ENCODE measurements around the gene ATP2B1.
A peak's percentile ranks its signal among the peaks of the same experiment; 100 is the strongest.

Gene ATP2B1

DNA sequence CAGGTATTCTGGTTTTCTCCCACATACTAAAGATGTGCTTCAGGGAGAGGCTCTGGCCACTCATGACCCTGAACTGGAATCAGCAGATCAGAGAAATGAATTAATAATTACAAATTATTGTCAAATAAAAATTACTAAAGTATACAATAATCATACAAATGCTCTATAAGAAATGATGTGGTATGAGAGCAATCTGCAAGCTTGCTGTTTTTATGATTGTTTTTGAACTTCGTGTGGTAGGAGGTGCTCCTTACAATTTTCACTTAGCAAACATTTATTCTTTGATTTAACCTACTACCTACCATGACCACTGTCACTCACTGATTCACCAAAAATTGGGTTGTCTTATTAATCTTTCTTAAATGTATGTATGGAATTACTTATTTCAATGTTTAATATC, 16.2 kb downstream of the ATP2B1 start:
- no peak for DNase-seq (ENCODE audit: low read depth)

DNA sequence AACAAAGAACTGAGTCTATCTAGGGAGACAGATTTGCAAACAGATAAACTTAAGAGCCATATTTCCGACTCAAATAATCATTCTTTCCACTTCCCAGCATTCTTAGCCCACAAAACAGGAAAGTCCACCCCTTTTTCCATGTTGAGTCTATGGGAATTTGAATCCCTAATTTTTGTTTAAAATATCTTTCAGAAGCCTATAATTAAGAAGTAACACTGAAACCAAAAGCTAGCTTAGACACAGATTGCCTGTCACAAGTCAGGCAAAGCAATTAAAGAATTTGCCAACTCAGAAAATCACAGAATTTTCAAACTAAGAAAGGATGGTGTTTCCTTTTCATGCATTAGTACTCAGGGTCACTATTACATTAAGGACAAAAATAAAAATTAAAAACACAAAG, 17.0 kb downstream of the ATP2B1 start:
- DNase-seq (ENCODE audit: low read depth), result no peak

DNA sequence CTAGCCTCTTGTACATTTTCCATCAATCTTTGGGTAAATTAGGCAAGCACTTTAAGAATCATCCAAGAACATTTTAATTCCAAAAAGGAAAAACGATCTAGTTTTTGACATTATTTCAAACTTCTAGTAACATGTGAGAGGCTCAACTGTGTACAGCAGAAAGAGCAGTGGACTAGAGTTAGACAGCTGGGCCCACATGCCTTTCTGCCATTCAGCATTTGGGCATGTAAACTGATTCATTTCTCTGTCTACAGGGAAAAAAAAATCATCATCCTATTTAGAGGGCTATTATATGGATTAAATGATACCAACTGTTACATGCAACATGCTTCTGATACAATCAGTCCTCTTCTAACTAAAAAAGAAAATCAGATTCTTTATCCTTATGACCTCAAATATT, 17.7 kb downstream of the ATP2B1 start:
- DNase-seq (ENCODE audit: low read depth), result no peak

DNA sequence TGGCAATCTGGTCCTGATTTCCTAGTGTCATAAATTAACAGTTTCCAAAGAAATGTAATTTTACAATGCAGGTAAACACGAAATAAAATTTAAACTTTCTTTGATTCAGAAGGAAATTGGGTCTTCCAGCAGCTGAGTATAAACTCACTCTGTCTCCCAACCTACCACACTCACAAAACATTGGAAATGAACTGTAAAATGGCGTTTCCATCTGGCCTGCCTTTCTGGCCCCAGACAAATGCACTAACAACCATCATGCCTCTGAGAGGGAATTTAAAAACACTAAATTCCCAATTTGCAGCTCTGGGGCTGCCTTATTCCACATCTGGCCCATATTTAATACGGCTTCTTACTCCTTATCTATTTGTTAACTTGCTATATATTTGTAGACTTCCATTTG, 19.3 kb downstream of the ATP2B1 start:
- no peak for DNase-seq (ENCODE audit: low read depth)

DNA sequence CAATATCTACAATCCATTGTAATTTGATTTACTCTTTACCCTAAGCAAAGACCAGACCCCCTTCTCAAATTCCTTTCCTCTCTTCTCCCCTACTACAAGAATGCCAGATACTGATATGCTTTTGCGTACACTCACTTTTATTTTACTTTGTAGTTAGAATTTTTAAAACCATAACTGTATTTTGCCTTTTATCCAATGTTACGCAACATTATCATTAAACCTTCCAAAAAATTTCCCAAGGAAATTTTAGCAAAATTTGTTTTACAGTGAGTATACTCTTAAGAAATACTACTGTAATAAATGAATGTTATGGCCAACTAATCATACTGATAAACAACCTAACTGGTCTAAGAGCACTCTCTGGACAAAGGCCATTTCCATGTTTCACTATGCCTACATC, 22.3 kb downstream of the ATP2B1 start:
- DNase-seq (ENCODE audit: low read depth), result no peak

DNA sequence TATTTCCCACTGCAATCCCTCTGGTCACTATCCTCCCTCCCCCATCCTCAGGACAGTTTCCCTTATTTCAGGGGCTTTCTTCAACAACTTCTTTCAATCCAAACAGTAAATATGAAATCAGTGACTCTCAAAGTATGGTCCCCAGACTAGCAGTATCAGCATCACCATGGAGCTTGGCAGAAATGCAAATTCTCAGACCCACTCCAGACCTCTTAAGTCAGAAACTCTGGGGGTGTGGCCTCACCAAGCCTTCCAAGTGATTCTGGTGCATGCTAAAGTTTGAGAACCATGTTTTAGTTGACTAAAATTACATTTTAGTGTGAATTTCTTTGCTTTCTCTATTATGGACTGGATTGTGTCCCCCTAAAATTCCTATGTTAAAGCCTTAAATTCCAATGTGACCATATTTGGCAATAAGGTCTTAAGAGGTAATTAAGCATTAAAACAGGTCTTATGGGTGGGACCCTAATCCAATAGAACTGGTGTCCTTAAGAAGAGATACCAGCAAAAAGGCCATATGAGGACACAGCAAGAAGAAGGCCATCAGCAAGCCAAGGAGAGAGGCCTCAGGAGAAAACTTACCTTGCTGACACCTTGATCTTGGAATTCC, 23.2 kb downstream of the ATP2B1 start:
- no peak for DNase-seq (ENCODE audit: low read depth)

DNA sequence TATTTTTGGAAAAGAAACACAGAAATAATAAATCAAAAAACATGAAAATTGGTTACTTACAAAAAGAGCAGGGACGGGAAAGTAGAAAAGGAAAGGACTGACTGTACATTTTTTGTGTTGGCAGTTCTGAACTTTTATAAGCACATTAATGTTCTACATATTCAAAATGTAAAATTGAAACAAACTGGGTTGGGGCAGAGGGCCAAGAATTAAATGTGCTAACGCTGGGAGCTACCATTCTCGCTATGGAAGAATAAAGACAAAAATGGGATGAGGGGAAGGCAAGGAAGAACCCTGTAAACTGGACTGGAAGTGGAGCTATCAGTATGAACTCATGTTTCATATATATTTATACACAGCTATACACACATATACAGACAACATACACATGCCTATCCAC, 24.5 kb downstream of the ATP2B1 start:
- DNase-seq (ENCODE audit: low read depth), result no peak

DNA sequence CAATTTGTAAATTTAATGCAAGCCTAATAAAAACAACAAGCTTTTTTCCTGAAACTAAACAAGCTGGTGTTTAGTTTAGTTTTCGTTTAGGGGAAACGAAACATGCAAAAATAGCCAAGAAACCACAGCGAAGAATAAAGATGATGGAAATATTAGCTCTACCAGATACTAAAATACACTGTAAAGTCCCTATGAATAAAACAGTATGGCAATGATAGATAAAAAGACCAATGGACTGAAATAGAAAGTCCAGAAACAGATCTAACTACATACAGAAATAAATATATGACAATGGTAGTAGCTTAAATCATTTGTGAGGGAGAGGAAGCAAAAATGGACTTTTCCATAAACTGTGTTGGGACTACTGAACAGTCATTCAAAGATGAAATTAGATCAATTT, 26.4 kb downstream of the ATP2B1 start:
- DNase-seq (ENCODE audit: low read depth), result no peak

DNA sequence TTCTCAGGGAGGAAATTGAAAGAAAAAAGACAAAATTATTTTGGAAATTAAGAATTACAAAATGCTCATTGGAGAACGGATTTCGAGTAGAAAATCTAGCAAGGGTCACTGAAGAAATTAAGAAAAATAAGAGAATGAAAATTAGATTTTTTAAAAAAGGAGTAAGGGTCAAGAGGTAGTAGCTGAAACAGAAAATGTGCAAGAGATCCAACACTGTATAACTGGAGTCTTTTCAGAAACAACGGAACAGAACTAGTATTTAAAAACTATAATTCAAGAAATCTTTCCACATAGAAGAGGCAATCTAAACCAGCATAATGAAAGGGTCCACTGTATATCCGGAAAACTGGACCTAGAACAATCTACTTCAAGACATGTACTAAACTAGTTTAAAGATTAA, 28.2 kb downstream of the ATP2B1 start:
- no peak for DNase-seq (ENCODE audit: low read depth)

DNA sequence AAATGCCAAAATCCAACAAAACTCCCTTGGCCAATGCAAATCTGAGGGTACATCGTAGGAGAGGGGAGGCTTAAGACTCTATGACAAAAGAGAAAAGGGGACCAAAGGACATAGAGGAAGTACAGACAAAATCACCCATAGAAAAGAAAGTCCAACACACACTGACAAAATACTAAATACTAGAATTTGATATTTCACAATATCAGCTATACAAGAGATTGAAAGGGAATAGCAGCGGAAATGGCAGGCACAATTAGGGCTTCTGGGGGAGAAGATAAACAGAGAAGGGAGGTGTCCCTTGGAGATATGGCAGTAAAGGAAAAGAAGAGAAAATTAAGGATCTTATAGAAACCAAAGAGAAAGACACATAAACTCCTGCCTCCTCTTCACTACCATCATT, 29.0 kb downstream of the ATP2B1 start:
- no peak for DNase-seq (ENCODE audit: low read depth)

DNA sequence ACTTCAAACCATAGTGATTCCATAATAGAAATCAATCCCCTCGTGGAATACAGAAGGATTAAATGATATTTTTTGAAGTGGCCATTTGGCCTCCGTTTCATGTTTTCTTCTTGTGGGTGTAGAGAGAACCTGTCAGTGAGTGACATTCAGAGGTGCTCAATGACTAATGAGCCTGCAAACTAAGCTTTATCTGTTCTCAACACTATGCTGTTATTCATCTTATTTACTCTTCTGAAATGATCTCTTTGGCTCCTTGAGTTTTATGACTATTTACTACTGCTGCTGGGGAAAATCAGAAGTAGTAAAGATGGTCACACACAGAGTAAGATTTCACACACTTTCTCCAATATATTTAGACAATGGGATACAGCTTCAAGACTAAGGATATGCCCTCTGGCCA, 30.4 kb downstream of the ATP2B1 start:
- DNase-seq (ENCODE audit: low read depth), result no peak

DNA sequence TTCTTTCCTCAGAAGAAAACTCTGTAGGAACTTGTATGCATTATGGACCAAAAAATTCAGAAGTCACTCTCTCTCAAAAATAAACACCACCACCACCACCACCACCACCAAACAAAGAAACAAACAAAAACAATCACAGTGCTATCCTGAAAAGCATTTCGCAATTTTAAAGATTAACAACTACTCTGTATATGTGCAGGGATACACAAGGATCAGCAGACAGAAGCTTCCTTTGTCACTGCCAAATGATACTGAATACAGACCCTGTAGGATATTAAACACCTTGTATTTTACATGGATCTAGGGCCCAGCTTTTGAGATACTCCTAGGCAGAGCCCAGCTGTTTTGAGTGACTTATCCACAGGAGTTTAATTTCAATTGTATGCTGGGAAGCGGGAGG, 31.7 kb downstream of the ATP2B1 start:
- DNase-seq (ENCODE audit: low read depth), result no peak

DNA sequence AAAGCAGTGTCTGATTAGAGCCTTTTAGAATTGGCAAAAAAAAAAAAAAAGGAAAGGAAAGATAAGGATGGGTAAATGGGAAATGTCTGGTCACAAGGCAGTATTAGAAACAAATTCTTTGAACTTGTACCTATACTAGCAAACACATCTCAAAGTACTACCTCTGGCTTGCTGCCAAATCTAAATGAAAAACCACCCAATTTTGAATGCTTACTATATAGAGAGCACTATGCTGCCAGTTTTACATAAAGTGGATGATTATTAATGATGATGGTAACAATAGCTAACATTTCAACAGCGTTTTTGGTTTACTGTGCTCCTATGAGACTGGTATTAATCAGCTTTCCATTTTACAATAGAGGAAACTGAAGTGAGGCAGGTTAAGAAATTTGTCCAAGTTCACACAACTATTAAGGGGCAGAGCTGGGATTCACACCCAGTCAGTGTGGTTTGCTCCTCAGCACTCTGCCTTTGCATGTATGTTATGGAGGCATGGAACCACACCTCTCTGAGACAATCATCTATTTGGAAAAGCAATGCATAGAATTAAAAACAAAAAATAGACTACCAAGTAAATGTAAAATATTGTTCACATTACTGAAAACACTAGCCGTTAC, 34.2 kb downstream of the ATP2B1 start:
- no peak for DNase-seq (ENCODE audit: low read depth)

DNA sequence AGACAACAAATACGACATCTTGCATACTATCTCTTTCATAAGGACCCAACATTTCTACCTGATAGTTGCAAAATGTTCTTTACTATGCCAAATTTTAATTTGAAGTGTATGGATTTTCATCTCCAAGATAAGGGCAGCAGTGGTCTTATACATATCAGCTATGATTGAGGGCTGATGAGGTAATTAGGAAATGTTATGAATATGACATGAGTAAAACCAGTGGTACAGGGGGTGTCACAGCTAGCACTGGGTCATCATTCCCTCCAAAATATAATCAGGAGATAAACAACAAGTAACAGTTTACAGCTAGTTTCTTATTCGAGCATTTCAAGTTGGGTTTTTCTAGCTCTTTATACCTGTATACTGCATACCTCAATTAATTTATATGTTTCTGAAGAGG, 35.0 kb downstream of the ATP2B1 start:
- no peak for DNase-seq (ENCODE audit: low read depth)

DNA sequence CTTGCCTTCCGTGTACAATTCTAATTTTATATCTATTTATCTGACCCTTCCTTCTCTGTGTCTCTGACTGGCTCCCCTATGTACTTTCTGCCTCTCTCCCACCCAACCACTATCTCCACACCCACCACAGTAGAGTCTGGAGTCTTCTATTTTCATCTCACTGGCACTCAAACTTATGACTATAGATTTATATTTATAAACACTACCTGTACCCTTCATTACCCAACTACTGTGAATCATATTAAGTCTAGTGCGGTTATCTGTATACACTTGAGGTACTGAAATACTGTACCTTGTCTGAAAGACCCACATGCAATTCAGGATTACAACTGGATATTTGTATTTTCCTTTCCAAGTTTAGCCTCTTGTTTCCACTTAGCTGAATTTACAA, 36.1 kb downstream of the ATP2B1 start:
- no peak for DNase-seq (ENCODE audit: low read depth)

DNA sequence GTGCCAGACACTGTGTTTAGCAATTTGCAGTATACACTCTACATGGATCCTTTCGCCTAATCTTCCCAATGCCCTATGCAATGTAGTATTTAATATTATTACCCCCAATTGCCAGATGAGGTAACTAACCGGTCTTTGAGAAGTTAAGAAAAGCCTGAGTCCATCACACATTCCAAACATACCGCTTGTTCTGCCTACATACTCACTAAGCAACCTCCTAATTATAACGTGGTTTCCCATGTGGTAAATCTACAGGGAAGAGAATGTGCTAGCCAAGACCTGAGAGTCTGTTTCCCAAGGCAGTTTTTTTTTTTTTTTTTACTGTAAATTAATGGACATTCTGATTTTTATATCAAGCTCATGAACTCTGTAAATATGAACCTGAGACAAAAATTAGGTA, 37.2 kb downstream of the ATP2B1 start:
- peak; percentile 38 for DNase-seq (ENCODE audit: low read depth)

DNA sequence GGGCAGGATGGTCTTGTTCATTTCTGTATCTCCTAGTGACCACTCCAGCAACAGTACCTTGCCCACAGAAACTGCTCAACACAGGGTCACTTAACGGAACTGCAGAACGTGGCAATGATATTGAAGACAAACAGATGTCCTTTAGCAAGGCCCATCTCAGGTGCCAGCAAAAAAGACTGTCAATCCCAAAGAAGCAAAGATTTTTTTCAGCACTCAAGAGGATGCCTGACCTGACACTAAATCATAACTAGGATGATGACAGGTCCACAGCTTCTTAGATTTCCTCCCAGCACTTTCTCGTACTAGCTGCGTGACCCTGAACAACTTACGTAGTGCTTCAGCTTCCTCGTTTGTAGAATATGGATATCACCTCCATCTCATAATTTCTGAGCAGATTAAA, 39.4 kb downstream of the ATP2B1 start:
- DNase-seq (ENCODE audit: low read depth), result no peak

DNA sequence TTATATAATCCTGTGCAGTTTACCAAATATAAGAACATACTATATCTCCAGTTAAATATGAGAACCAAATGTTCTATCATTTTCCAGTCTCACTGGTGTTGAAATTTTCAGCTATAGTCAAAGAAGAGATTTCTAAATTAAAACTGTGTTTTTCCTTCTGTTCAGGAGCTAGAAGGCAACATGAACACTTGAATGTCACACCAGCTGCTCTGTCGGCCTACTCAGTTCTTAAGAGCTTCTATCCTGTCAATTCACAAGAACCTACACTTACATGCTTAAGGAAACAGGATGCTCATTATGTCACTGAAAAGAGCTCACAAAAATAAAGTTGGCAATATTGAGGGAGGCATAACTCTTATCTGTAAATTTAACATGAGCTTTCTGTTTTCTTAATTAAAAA, 43.1 kb downstream of the ATP2B1 start:
- no peak for DNase-seq (ENCODE audit: low read depth)

DNA sequence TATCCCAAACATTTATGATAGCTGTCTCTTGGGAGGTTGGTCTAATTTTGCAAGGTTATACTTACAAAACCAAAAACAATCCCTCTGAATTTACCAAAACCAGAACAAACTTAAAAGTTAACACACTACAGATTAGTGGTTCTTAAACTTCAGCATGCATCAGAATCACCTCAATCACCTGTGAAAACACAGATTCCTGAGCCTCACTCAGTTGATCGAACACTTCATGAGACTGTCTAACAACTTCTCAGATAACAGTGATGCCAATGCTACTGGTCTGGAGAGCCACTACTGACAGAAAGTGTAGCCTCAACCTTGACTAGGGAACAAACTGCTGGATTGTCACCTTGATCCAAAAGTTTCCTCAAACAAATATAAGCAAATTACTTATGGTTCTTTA, 44.2 kb downstream of the ATP2B1 start:
- no peak for DNase-seq (ENCODE audit: low read depth)

DNA sequence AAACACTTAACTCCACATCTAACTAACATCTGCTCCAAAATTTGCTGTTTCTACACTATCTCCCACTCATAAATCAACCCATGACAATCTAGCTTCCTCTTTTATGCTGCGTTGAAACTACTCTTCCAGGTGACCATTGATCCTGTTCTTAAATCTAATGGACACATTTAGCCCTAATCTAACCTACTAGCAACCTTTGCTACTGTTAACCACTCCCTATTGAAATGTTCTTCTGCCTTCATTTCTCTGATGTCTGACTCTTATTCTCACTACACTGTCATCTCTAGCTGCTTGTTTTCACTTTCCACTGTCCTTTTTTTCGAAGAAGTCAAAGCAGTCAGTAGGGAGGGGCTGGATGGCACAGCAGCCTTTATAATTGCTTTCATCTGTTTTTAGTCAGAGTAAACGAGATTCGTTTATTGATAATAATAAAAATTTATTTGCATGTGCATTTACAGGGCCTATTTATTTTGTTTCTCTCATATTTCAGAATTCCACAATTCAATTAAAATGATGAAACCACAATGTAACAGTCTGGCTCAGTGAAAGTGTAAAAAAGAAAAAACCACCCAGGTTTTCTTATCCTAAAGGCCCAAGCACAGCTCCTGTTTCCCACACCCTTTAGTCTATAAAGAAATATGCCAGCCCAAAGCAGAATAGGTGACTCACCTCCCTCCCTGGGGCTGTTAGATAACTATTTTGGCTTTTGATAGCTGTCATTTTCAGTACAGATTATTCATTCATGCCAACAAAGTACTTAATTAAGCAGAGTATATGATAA, 44.9 kb downstream of the ATP2B1 start:
- DNase-seq (ENCODE audit: low read depth), result peak; percentile 25

DNA sequence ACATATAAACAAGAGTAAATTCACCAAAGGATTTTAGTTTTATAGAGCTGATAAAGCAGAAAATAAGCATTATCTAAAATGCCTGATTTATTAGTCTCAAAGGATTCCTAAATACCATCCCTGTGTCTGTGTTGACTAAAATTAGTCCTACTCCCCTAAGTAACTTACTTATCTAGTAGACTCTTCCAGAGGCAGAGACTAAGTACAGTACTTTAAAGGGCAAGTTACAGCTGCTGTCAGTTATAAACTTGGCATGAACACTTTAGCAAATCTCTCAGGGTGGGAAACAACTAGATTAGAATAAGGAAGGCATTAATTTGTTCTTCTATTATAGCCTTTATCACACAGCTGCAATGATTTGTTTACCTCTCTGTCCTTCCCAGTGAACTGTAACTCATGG, 46.0 kb downstream of the ATP2B1 start:
- no peak for DNase-seq (ENCODE audit: low read depth)

DNA sequence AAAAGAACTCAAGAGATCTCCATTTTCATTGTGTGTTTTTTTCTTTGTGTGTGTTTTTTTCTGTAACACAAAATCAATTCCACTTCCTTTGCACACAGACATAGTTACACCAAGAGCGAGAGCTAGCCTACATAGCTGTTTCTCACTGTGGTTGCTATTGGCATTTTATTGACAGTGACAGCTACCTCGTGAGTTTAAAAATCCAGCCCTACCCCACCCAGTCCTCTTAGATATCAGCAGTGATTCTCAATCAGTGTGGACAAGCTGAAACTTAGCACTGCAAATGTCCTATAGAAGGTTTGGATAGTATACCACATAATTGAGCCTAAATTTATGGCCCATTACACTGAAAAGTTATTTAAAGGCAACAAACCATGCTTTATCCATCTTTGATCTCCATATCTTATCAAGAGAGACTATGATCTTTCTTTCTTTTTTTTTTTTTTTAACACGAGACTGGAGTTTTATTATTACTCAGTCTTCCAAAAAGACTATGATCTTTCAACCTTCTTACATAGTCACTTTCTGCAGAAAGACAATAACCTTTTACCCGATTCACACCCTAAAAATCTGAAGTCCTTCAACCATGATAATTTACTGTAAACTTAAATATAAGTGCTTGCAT, 46.8 kb downstream of the ATP2B1 start:
- no peak for DNase-seq (ENCODE audit: low read depth)

DNA sequence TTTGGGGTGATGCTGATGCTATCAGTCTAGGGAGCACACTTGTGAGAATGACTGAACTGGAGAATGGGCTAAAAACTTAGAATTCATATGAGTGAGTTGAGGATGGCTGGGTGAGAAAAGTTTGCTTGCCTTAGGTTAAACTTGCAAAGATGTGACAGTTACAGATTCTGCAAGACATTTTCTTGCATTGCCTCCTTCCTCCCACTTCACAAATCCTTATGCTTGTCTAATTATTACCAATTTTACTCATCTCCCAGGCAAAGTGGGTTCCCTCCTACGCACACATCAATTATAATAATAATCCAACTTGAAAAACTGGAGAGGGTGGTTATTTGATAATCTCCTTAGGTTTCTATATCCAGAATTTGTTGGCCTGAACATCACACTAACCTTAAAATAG, 50.9 kb downstream of the ATP2B1 start:
- no peak for DNase-seq (ENCODE audit: low read depth)

Data from HS-5 (cell line).